GM18858 (cell line): ENCODE data around the gene ZNF835.
"Not testable (repeated sequence)": the region's sequence is repeated elsewhere in the genome, so short reads cannot be mapped to it uniquely, and the experiment has no call there.

Experiments used
- ATAC-seq: cut with Tn5 transposase; IDR thresholded peaks from one replicate; pipeline ENCODE4 v1.9.1; 2021; ENCODE audit not compliant: unreplicated experiment

ZNF835 gene

GRCh38 chr19:56671613-56671994 lies at the start of gene ZNF835:
Gene ZNF835, minus strand, starts transcription at chr19:56671757. Its CDS starts 6,559 bp downstream, at chr19:56665198.
- no peak for ATAC-seq

- no peak for ATAC-seq
Measured at GRCh38 chr19:56720281-56720680, 48.7 kb upstream of the ZNF835 start.

GRCh38 chr19:56718231-56718630 lies 46.7 kb upstream of the ZNF835 start:
- no peak for ATAC-seq

- no peak for ATAC-seq
Measured at GRCh38 chr19:56712611-56713276, 41.2 kb upstream of the ZNF835 start.

- ATAC-seq, result no peak
Measured at GRCh38 chr19:56710437-56710836, 38.9 kb upstream of the ZNF835 start.

GRCh38 chr19:56707821-56708220 lies 36.3 kb upstream of the ZNF835 start:
- ATAC-seq, result no peak

GRCh38 chr19:56705939-56706338 lies 34.4 kb upstream of the ZNF835 start:
- no peak for ATAC-seq

GRCh38 chr19:56701895-56702294 lies 30.3 kb upstream of the ZNF835 start:
- ATAC-seq, result no peak

- ATAC-seq, result no peak
Measured at GRCh38 chr19:56699552-56699951, 28.0 kb upstream of the ZNF835 start.

- ATAC-seq, result no peak
Measured at GRCh38 chr19:56692206-56692895, 20.8 kb upstream of the ZNF835 start.

- no peak for ATAC-seq
Measured at GRCh38 chr19:56690670-56691069, 19.1 kb upstream of the ZNF835 start.

- no peak for ATAC-seq
Measured at GRCh38 chr19:56689198-56689597, 17.6 kb upstream of the ZNF835 start.

GRCh38 chr19:56687031-56687430 lies 15.5 kb upstream of the ZNF835 start:
- no peak for ATAC-seq

GRCh38 chr19:56683116-56683515 lies 11.6 kb upstream of the ZNF835 start:
- no peak for ATAC-seq

- ATAC-seq, result no peak
Measured at GRCh38 chr19:56681702-56682101, 10.1 kb upstream of the ZNF835 start.

GRCh38 chr19:56678205-56678604 lies 6.6 kb upstream of the ZNF835 start:
- ATAC-seq, result no peak

GRCh38 chr19:56672610-56673009 lies 1.1 kb upstream of the ZNF835 start:
- ATAC-seq, result not testable (repeated sequence)

GRCh38 chr19:56670961-56671612 lies 470 bp downstream of the ZNF835 start:
- no peak for ATAC-seq

GRCh38 chr19:56670401-56670960 lies 1.1 kb downstream of the ZNF835 start:
- no peak for ATAC-seq

- no peak for ATAC-seq
Measured at GRCh38 chr19:56668676-56669075, 2.9 kb downstream of the ZNF835 start.

GRCh38 chr19:56667311-56667870 lies 4.2 kb downstream of the ZNF835 start:
- no peak for ATAC-seq

GRCh38 chr19:56664511-56664910 lies 7.0 kb downstream of the ZNF835 start:
- ATAC-seq, result no peak
